IPS-NIHi7 (cell line): ENCODE measurements around the gene ARHGAP4.
A peak's percentile ranks its signal among the peaks of the same experiment; 100 is the strongest.

Experiments used
- DNase-seq: peaks from one replicate; pipeline ENCODE4 v3.0.0; 2012; ENCODE audit warnings: mixed read lengths; ENCODE audit errors: extremely low spot score

Gene ARHGAP4

GRCh38 chrX:153882086-153882498, 44.0 kb downstream of the ARHGAP4 start:
- no peak for DNase-seq

- no peak for DNase-seq
Observed at GRCh38 chrX:153881281-153881680, 44.8 kb downstream of the ARHGAP4 start.

GRCh38 chrX:153880440-153880815, 45.6 kb downstream of the ARHGAP4 start:
- DNase-seq: no peak

GRCh38 chrX:153879741-153880439, 46.2 kb downstream of the ARHGAP4 start:
- DNase-seq: no peak

GRCh38 chrX:153878969-153879653, 47.0 kb downstream of the ARHGAP4 start:
- peak; percentile 41 for DNase-seq

- DNase-seq: no peak
Observed at GRCh38 chrX:153878345-153878744, 47.7 kb downstream of the ARHGAP4 start.

- DNase-seq: no peak
Observed at GRCh38 chrX:153877571-153878261, 48.3 kb downstream of the ARHGAP4 start.

GRCh38 chrX:153876112-153876491, 50.0 kb downstream of the ARHGAP4 start:
- DNase-seq: no peak

- peak; percentile 73 for DNase-seq
Observed at GRCh38 chrX:153875391-153876111, 50.5 kb downstream of the ARHGAP4 start.

GRCh38 chrX:153874366-153875125, 51.5 kb downstream of the ARHGAP4 start:
- no peak for DNase-seq

GRCh38 chrX:153874085-153874365, 52.0 kb downstream of the ARHGAP4 start:
- DNase-seq: no peak

GRCh38 chrX:153873282-153874084, 52.6 kb downstream of the ARHGAP4 start:
- DNase-seq: no peak

- DNase-seq: no peak
Observed at GRCh38 chrX:153871946-153872878, 53.9 kb downstream of the ARHGAP4 start.

- DNase-seq: no peak
Observed at GRCh38 chrX:153871451-153871850, 54.6 kb downstream of the ARHGAP4 start.

- no peak for DNase-seq
Observed at GRCh38 chrX:153870791-153871360, 55.2 kb downstream of the ARHGAP4 start.

GRCh38 chrX:153870288-153870690, 55.8 kb downstream of the ARHGAP4 start:
- DNase-seq: no peak

- no peak for DNase-seq
Observed at GRCh38 chrX:153869473-153870287, 56.4 kb downstream of the ARHGAP4 start.
